ENCODE data around the gene CNTN5.

The CNTN5 gene

GRCh38 chr11:99634581-99634980, 613.8 kb downstream of the CNTN5 start:
- no peaks in the 10 kb centered on the region for H3K36me3 ChIP-seq
- no peak overlapping the region for H3K27ac ChIP-seq
- H3K4me3 ChIP-seq = no peak overlapping the region
- no peaks in the 10 kb centered on the region for H3K9me3 ChIP-seq
- no peaks in the 10 kb centered on the region for H3K4me1 ChIP-seq
- intact Hi-C loops (cut with DNase I; ENCODE audit: low total_unique reads) = no loop called here
- no peak for TF ChIP-seq CTCF (IDR thresholded peaks at IDR 0.05)
- no peaks in the 10 kb centered on the region for H3K27me3 ChIP-seq
- DNase-seq = no peak

- H3K4me3 ChIP-seq = no peak overlapping the region
- TF ChIP-seq CTCF (IDR thresholded peaks at IDR 0.05) = no peak
- no peak overlapping the region for H3K27ac ChIP-seq
- no peaks in the 10 kb centered on the region for H3K27me3 ChIP-seq
- DNase-seq = no peak
- H3K9me3 ChIP-seq = no peaks in the 10 kb centered on the region
- H3K4me1 ChIP-seq = no peaks in the 10 kb centered on the region
- intact Hi-C loops (cut with DNase I; ENCODE audit: low total_unique reads) = no loop called here
- no peaks in the 10 kb centered on the region for H3K36me3 ChIP-seq
Observed at GRCh38 chr11:99638073-99638553, 617.4 kb downstream of the CNTN5 start.

GRCh38 chr11:99640671-99641070, 619.9 kb downstream of the CNTN5 start:
- H3K4me3 ChIP-seq = no peak overlapping the region
- no peak overlapping the region for H3K27ac ChIP-seq
- intact Hi-C loops (cut with DNase I; ENCODE audit: low total_unique reads) = no loop called here
- H3K4me1 ChIP-seq = no peaks in the 10 kb centered on the region
- no peak for DNase-seq
- H3K36me3 ChIP-seq = no peaks in the 10 kb centered on the region
- H3K9me3 ChIP-seq = no peaks in the 10 kb centered on the region
- TF ChIP-seq CTCF (IDR thresholded peaks at IDR 0.05) = no peak
- H3K27me3 ChIP-seq = no peaks in the 10 kb centered on the region

- Histone ChIP-seq H3K27ac (no peak overlapping the region), H3K36me3 (no peaks in the 10 kb centered on the region), H3K9me3 (no peaks in the 10 kb centered on the region), H3K27me3 (no peaks in the 10 kb centered on the region), H3K4me1 (no peaks in the 10 kb centered on the region), H3K4me3 (no peak overlapping the region)
- TF ChIP-seq CTCF (IDR thresholded peaks at IDR 0.05) = no peak
- intact Hi-C loops (cut with DNase I; ENCODE audit: low total_unique reads) = no loop called here
- no peak for DNase-seq
Observed at GRCh38 chr11:99645934-99646333, 625.2 kb downstream of the CNTN5 start.

- H3K27me3 ChIP-seq = no peaks in the 10 kb centered on the region
- DNase-seq = no peak
- TF ChIP-seq CTCF (IDR thresholded peaks at IDR 0.05) = no peak
- no peaks in the 10 kb centered on the region for H3K9me3 ChIP-seq
- no peak overlapping the region for H3K4me3 ChIP-seq
- no peak overlapping the region for H3K27ac ChIP-seq
- no peaks in the 10 kb centered on the region for H3K36me3 ChIP-seq
- intact Hi-C loops (cut with DNase I; ENCODE audit: low total_unique reads) = no loop called here
- H3K4me1 ChIP-seq = no peaks in the 10 kb centered on the region
Observed at GRCh38 chr11:99670067-99670676, 649.4 kb downstream of the CNTN5 start.
